Eye (tissue), 1 donor: ENCODE measurements around the gene UGT2B11.
"Not testable (repeated sequence)": the region's sequence is repeated elsewhere in the genome, so short reads cannot be mapped to it uniquely, and the experiment has no call there.

Source experiments
- DNase-seq: peaks from one replicate; pipeline ENCODE4 v3.0.0-alpha.2; 2015

The UGT2B11 gene

GRCh38 chr4:69167300-69167699 lies 47.2 kb downstream of the UGT2B11 start:
- no peak for DNase-seq

GRCh38 chr4:69166376-69166775 lies 48.2 kb downstream of the UGT2B11 start:
- DNase-seq: not testable (repeated sequence)

GRCh38 chr4:69165707-69166106 lies 48.8 kb downstream of the UGT2B11 start:
- DNase-seq: not testable (repeated sequence)

- no peak for DNase-seq
Observed at GRCh38 chr4:69156913-69157312, 57.6 kb downstream of the UGT2B11 start.

GRCh38 chr4:69154021-69154420 lies 60.5 kb downstream of the UGT2B11 start:
- DNase-seq: no peak
